NCI-H524 (cell line): ENCODE measurements around the gene MMP15.

Experiments
- DNase-seq, 2 experiments: peaks; one replicate each; lab custom pipeline; 2025; lab: John Stamatoyannopoulos, UW

The MMP15 gene

GRCh38 chr16:58035356-58036170 is 10.0 kb downstream of the MMP15 start:
- peak in 1 of 2 experiments; percentile 22 for DNase-seq

- DNase-seq: no peak
Observed at GRCh38 chr16:58036943-58037342, 11.4 kb downstream of the MMP15 start.

- peak; percentile 92 to 97 for DNase-seq
Observed at GRCh38 chr16:58037365-58038057, 12.0 kb downstream of the MMP15 start.

GRCh38 chr16:58038219-58038641 is 12.7 kb downstream of the MMP15 start:
- no peak for DNase-seq

- no peak for DNase-seq
Observed at GRCh38 chr16:58039829-58040495, 14.4 kb downstream of the MMP15 start.

GRCh38 chr16:58040496-58040846 is 14.9 kb downstream of the MMP15 start:
- DNase-seq: no peak

- no peak for DNase-seq
Observed at GRCh38 chr16:58040945-58041627, 15.5 kb downstream of the MMP15 start.

GRCh38 chr16:58041628-58041955 is 16.0 kb downstream of the MMP15 start:
- DNase-seq: no peak

GRCh38 chr16:58042001-58042885 is 16.7 kb downstream of the MMP15 start:
- DNase-seq: no peak

GRCh38 chr16:58042886-58043515 is 17.4 kb downstream of the MMP15 start:
- DNase-seq: no peak

GRCh38 chr16:58043571-58044155 is 18.1 kb downstream of the MMP15 start:
- no peak for DNase-seq

- no peak for DNase-seq
Observed at GRCh38 chr16:58044266-58045019, 18.9 kb downstream of the MMP15 start.

- DNase-seq: no peak
Observed at GRCh38 chr16:58045096-58045495, 19.5 kb downstream of the MMP15 start.

GRCh38 chr16:58046054-58046881 is 20.7 kb downstream of the MMP15 start:
- DNase-seq: no peak

GRCh38 chr16:58046936-58047335 is 21.4 kb downstream of the MMP15 start:
- no peak for DNase-seq

- DNase-seq: no peak
Observed at GRCh38 chr16:58047557-58048348, 22.2 kb downstream of the MMP15 start.

- no peak for DNase-seq
Observed at GRCh38 chr16:58048494-58049231, 23.1 kb downstream of the MMP15 start.
